HG03342 (cell line): ENCODE data around the gene ULBP2.
"Not testable (repeated sequence)": the region's sequence is repeated elsewhere in the genome, so short reads cannot be mapped to it uniquely, and the experiment has no call there.

Experiments used
- ATAC-seq: cut with Tn5 transposase; IDR thresholded peaks from one replicate; pipeline ENCODE4 v1.9.1; 2021; ENCODE audit warnings: mild to moderate bottlenecking, moderate library complexity; ENCODE audit not compliant: unreplicated experiment

ULBP2 gene

DNA sequence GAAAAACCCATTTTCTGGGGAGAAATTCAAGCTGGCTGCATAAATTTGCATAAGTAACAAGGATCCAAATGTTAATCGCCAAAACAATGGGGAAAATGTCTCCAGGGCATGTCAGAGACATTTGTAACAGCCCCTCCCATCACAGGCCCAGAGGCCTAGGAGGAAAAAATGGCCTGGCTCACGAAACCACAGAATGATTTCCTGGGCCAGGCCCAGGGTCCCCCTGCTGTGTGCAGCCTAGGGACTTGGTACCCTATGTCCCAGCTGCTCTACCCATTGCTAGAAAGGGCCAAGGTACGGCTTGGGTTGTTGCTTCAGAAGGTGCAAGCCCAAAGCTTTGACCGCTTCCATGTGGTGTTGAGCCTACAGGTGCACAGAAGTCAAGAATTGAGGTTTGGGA is 33.3 kb upstream of the ULBP2 start:
- not testable (repeated sequence) for ATAC-seq

GRCh38 chr6:149909701-149910470 is 31.9 kb upstream of the ULBP2 start:
- ATAC-seq, result no peak

GRCh38 chr6:149910721-149911151 is 31.1 kb upstream of the ULBP2 start:
- ATAC-seq, result no peak

- not testable (repeated sequence) for ATAC-seq
These were observed 29.1 kb upstream of the ULBP2 start for GRCh38 chr6:149912680-149913079.

GRCh38 chr6:149913085-149913484 is 28.7 kb upstream of the ULBP2 start:
- no peak for ATAC-seq

- no peak for ATAC-seq
These were observed 28.1 kb upstream of the ULBP2 start for GRCh38 chr6:149913540-149914240.

- ATAC-seq, result no peak
These were observed 25.6 kb upstream of the ULBP2 start for GRCh38 chr6:149915970-149916865.

GRCh38 chr6:149917679-149918078 is 24.1 kb upstream of the ULBP2 start:
- no peak for ATAC-seq

DNA sequence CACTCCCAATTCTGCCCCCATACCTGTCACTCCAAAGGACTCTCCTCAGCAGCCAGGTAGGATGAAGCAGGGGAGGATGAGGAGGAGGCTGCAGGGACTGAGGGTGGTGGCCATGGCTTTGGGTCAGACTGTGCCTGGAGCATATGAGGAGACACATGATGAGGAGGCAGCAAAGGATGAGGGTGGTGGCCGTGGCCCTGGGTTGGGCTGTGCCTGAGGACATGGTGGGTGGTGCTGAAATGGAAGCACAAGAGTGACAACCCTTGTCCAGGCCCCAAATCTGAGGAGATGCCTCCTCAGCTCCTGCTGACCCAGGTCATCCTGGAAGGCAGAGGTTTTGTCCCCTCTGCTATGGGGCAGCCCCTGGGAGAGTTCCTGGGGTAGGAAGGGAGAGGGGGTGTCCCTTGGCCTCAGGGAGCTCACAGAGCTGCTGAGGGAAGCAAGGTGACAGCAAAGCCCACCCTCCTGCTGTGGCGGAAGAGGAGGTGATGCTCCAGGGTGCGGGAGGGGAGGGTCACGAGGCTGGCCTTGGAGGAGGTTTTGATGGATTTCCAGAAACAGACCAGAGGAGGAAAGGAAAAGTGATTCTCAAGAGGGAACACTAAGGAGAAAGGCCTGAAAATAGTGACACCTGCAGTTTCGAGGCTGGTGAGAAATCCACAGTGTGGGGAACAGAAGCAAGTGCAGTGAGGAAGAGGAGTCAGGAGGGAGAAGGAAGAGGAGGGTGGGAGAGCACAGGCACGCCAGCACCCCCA is 23.5 kb upstream of the ULBP2 start:
- ATAC-seq, result no peak

- ATAC-seq, result not testable (repeated sequence)
These were observed 22.5 kb upstream of the ULBP2 start for GRCh38 chr6:149919126-149919833.

- no peak for ATAC-seq
These were observed 22.0 kb upstream of the ULBP2 start for GRCh38 chr6:149919834-149920225.

DNA sequence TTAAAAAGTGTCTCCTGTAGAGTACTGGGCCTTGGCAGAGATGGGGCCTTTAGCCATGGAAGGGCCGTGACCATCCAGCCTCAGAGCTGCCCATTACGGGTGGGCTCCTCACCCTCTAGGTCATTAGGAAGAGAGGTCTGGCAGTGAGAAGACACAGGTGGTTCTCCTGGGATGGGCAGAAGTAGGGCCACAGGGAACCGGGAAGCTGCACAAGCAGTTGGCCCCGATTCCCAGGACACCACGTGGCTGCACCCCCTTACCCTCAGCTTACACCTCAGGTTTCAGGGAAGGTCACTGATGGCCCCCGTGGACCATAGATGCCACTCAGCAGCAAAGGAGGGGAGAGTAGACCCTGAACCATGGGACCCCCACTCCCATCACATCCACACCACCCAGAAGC is 20.5 kb upstream of the ULBP2 start:
- no peak for ATAC-seq

DNA sequence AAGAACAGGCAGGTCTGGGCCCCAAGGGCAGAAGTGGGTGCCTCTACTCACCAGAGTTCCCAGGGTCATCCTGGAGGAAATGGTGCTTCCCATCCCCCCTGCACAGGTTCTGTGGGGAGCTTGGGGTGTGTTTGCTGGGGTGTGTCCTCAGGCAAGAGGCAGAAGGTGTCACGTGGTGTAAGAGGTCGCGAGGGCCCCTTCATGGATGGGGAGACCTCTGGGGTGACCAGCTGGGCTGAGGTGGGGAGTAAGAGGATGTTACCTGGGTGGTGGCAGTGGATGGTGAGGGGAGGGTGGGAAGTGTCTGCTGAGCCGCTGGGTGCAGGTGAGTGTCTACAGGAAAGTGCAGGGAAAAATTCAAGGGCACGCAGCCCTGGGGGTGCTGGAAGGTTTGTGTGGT is 19.7 kb upstream of the ULBP2 start:
- ATAC-seq, result not testable (repeated sequence)

GRCh38 chr6:149922642-149923326 is 19.0 kb upstream of the ULBP2 start, which contains the start of gene RAET1G:
Gene RAET1G (minus strand): TSS chr6:149923121. CDS start chr6:149923010, 111 bp downstream.
- peak; percentile 55 for ATAC-seq

GRCh38 chr6:149923327-149923986 is 18.4 kb upstream of the ULBP2 start:
- ATAC-seq, result no peak

- no peak for ATAC-seq
These were observed 17.4 kb upstream of the ULBP2 start for GRCh38 chr6:149924206-149924932.

DNA sequence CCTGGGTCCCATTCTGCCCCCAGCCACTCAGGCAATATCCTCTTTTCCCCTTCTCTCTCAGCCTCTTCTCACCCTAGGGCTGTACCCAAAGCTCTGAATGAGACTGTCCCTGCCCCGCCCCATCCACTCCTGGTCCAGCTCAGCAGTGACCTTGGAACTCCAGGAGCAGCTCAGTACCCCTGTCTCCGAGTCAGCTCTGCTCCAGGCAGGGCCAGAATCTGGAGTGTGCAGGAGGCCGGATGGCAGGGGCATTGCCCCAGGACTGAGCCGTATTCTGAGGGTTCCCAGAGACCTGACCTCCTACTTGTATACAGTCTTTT is 16.9 kb upstream of the ULBP2 start:
- no peak for ATAC-seq

- ATAC-seq, result no peak
These were observed 16.4 kb upstream of the ULBP2 start for GRCh38 chr6:149925253-149925973.
